IPS-NIHi11 (cell line): ENCODE data around the gene GRIA1.
"Not testable (repeated sequence)": the region's sequence is repeated elsewhere in the genome, so short reads cannot be mapped to it uniquely, and the experiment has no call there.

Experiments used
- DNase-seq: peaks from one replicate; pipeline ENCODE4 v3.0.0; 2012; ENCODE audit warnings: mixed read lengths, low spot score

GRIA1 gene

DNA sequence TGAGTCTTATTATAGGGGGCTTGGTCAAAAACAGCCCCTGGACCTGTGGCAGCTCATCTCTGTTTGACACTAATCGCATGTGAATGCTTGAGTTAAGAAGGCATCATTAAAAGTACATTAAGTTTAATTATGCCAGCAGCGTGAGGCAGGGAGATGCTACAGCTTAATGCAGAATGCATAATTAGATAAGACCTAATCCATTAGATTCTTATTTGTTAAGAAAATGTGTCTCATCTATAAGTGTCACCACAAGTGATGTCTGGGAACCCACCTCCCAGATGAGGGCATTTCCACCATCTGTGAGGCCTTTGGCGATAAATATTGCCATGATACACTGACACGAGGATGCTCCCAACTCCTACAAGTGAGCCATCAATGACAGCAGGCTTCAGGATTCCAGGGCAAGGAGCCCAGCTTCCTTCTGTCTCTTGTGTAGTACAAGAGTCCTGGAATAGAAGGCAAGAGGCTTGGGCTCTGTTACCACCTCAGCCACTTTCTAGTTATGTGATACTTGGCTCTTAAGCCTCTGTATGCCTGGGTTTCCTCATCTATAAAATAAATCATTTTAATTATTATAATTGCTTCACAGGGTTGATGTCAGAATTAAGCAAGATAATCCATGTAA lies 345.5 kb downstream of the GRIA1 start:
- DNase-seq: no peak

DNA sequence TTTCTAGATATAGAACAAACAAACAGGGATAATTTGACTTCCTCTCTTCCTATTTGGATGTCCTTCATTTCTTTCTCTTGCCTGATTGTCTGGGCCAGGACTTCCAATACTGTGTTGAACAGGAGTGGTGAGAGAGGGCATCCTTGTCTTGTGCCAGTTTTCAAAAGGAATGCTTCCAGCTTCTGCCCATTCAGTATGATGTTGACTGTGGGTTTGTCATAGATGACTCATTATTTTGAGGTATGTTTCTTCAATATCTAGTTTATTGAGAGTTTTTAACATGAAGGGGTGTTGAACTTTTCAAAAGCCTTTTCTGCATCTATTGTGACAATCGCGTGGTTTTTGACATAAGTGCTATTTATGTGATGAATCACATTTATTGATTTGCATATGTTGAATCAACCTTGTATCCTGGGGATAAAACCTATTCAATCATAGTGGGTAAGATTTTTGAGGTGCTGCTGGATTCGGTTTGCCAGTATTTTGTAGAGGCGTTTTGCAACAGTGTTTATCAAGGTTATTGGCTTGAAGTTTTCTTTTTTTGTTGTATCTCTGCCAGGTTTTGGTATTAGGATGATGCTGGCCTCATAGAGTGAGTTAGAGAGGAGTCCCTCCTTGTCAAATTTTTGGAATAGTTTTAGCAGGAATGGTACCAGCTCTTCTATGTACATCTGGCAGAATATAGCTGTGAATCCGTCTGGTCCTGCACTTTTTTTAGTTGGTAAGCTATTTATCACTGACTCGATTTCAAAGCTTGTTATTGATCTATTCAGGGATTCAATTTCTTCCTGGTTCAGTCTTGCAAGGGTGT lies 359.0 kb downstream of the GRIA1 start:
- DNase-seq: not testable (repeated sequence)

DNA sequence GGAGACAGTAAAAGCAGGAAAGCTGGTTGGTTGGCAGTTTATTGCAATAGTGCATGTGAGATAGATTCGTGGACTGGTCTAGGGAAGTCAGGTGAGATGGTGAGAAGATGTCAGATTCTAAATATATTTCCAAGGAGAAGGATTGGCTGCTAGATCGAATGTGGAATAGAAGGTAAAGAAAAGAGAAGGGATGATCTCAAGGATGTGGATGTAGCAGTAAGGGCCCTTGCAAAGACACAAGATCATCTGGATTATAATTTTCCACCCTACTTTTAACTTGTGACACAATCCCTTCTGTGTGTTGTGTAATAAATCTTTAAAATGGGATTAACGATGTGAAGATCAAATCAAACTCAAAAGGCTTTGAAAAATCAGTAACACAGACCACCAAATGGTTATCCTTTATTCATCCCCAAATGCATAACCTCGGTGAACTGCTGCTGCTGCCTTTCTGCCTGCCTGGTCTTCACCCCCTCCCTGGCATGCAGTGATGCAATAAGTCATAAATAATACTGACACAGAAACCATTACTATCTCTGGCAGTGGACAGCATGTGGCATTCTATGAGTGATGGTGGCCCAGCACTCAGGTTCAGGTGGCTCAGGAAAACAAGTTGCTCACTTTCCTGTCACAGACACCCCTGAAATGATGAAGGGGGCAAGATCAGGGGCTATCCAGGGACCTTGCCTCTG lies 369.9 kb downstream of the GRIA1 start:
- no peak for DNase-seq

DNA sequence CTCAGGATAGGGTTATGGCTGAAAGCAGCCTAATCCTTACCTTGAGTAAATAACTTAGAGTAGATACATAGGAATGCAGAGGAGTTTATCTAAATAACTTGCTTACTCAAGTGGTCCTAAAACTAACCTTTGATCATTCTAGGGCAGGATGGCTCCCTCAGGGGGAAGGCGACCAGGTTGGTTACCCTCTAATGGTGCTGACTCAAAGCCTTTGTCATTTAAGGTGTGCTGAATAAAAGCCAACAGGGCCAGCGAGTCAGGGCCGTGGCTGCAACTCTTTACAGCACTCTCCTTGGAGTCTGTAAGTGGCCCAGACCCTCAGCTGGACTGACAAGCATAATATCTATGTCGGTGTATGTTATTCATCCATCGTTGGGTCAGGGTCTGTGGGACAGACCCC lies 372.4 kb downstream of the GRIA1 start:
- DNase-seq: not testable (repeated sequence)
